CD4-positive, CD25-positive, alpha-beta regulatory T cell (primary cell): ENCODE results near the gene PYM1. TPM values are rescaled to one million over a fixed set of nuclear protein-coding genes. Genes with fewer than 3 reads are reported as not detected.
A peak's percentile ranks its signal among the peaks of the same experiment; 100 is the strongest.
"Not testable (repeated sequence)": the region's sequence is repeated elsewhere in the genome, so short reads cannot be mapped to it uniquely, and the experiment has no call there.

Experiments
- ATAC-seq, 2 donors: fragments of 150-1000 bp; cut with Tn5 transposase; one replicate each; pipeline ENCODE4 v1.10.0; 2021; ENCODE audit warnings: low read depth in 2 of 2, moderate number of reproducible peaks in 2 of 2, moderate library complexity in 1 of 2
- DNase-seq, 3 donors: peaks; one replicate each; pipeline versions ENCODE4 v3.0.0 to v3.0.0-alpha.2; 2012 to 2022; ENCODE audit warnings: mixed read lengths in 1 of 3
- H3K27ac ChIP-seq: one replicate; pipeline ENCODE4 v1.7.0; 2013; ENCODE audit warnings: mild to moderate bottlenecking, low read length; ENCODE audit not compliant: insufficient read depth, poor library complexity, severe bottlenecking
- H3K27me3 ChIP-seq: one replicate; pipeline ENCODE4 v1.7.0; 2013; ENCODE audit warnings: low read length; ENCODE audit not compliant: control insufficient read depth, insufficient read depth
- H3K36me3 ChIP-seq: one replicate; pipeline ENCODE4 v1.7.0; 2013; ENCODE audit warnings: mild to moderate bottlenecking, low read length, moderate library complexity; ENCODE audit not compliant: control insufficient read depth, insufficient read depth
- H3K4me1 ChIP-seq: 2 replicates; pipeline ENCODE4 v1.7.0; 2013; ENCODE audit warnings: mild to moderate bottlenecking, low read length; ENCODE audit not compliant: insufficient read depth, control insufficient read depth, poor library complexity, severe bottlenecking
- H3K4me3 ChIP-seq: one replicate; pipeline ENCODE4 v1.7.0; 2013; ENCODE audit warnings: low read depth, mild to moderate bottlenecking, low read length, moderate library complexity
- H3K9me3 ChIP-seq, 2 experiments: 1 replicate in 1 of 2; 2 replicates in 1 of 2; pipeline ENCODE4 v1.7.0; 2013; ENCODE audit warnings: low read length in 2 of 2, mild to moderate bottlenecking in 1 of 2, moderate library complexity in 1 of 2; ENCODE audit not compliant: control insufficient read depth in 2 of 2
- H3K27ac Mint-ChIP-seq, 3 donors: one replicate each; pipeline ENCODE4 v1.8.0; 2020 to 2022; ENCODE audit warnings: mild to moderate bottlenecking in 3 of 3, mixed read lengths in 3 of 3, moderate library complexity in 2 of 3
- H3K27me3 Mint-ChIP-seq: one replicate; pipeline ENCODE4 v1.8.0; 2022; ENCODE audit warnings: mild to moderate bottlenecking, mixed read lengths
- H3K36me3 Mint-ChIP-seq: one replicate; pipeline ENCODE4 v1.8.0; 2020; ENCODE audit warnings: mixed read lengths
- H3K4me1 Mint-ChIP-seq, 4 donors: one replicate each; pipeline ENCODE4 v1.8.0; 2020 to 2022; ENCODE audit warnings: mixed read lengths in 4 of 4, mild to moderate bottlenecking in 1 of 4
- H3K4me3 Mint-ChIP-seq, 4 donors: one replicate each; pipeline ENCODE4 v1.8.0; 2020 to 2022; ENCODE audit warnings: mild to moderate bottlenecking in 4 of 4, mixed read lengths in 4 of 4, moderate library complexity in 3 of 4
- H3K9me3 Mint-ChIP-seq, 7 donors: one replicate each; pipeline ENCODE4 v1.8.0; 2020 to 2022; ENCODE audit warnings: mixed read lengths in 7 of 7, mild to moderate bottlenecking in 3 of 7, moderate library complexity in 2 of 7
- polyA plus RNA-seq, 4 donors: library from polyadenylated mRNA; unstranded; fragments of 300-500 nt; fragmentation: Illumina TruSeq; gene quantifications; one replicate each; pipeline ENCODE4 v1.2.3, GENCODE V29; 2021
- total RNA-seq: library from RNA; stranded (reverse); gene quantifications from one replicate; pipeline ENCODE4 v1.2.3, GENCODE V29; 2022

PYM1 gene
- total and polyA plus RNA-seq, 5 donors from 2014 or later, result 34.0 to 123 (median 110) TPM

GRCh38 chr12:55919032-55919431 is 8.7 kb downstream of the PYM1 start:
- not testable (repeated sequence) for H3K9me3 ChIP-seq, H3K27me3 Mint-ChIP-seq, H3K27ac ChIP-seq, H3K9me3 Mint-ChIP-seq, H3K27me3 ChIP-seq, DNase-seq, H3K4me3 ChIP-seq, ATAC-seq
- H3K4me3 Mint-ChIP-seq, result peak overlapping the region in 1 of 4 donors; percentile 76
- H3K36me3 Mint-ChIP-seq, result peaks cover 27% of the 10 kb centered on the region
- peaks cover 26 to 71% (median 44%) of the 10 kb centered on the region in 4 donors for H3K4me1 Mint-ChIP-seq
- Histone ChIP-seq H3K4me1 (peaks cover 31% of the 10 kb centered on the region), H3K36me3 (peaks cover 24% of the 10 kb centered on the region)
- H3K27ac Mint-ChIP-seq, result peak overlapping the region in 1 of 3 donors; percentile 38

GRCh38 chr12:55915482-55915859 is 12.2 kb downstream of the PYM1 start:
- Mint-ChIP-seq H3K4me1 (peaks cover 22 to 60% (median 36%) of the 10 kb centered on the region in 4 donors), H3K9me3 (no peaks in the 10 kb centered on the region), H3K27me3 (no peaks in the 10 kb centered on the region), H3K4me3 (peak overlapping the region in 1 of 4 donors; percentile 52), H3K36me3 (peaks cover 27% of the 10 kb centered on the region), H3K27ac (peak overlapping the region; percentile 2 to 9 (median 2))
- ATAC-seq, result no peak
- H3K4me1 ChIP-seq, result peaks cover 17% of the 10 kb centered on the region
- no peaks in the 10 kb centered on the region for H3K27me3 ChIP-seq
- DNase-seq, result no peak
- peaks cover 20% of the 10 kb centered on the region for H3K36me3 ChIP-seq
- H3K9me3 ChIP-seq, result no peaks in the 10 kb centered on the region
- H3K27ac ChIP-seq, result peak overlapping the region; percentile 25
- H3K4me3 ChIP-seq, result peak overlapping the region; percentile 23

GRCh38 chr12:55912908-55913307 is 14.8 kb downstream of the PYM1 start:
- Mint-ChIP-seq H3K4me3 (no peak overlapping the region), H3K9me3 (no peaks in the 10 kb centered on the region), H3K27me3 (no peaks in the 10 kb centered on the region), H3K36me3 (peaks cover 27% of the 10 kb centered on the region), H3K27ac (peak overlapping the region; percentile 78 to 85 (median 83)), H3K4me1 (peaks cover 30 to 52% (median 32%) of the 10 kb centered on the region in 4 donors)
- no peak overlapping the region for H3K4me3 ChIP-seq
- ATAC-seq (no peak), DNase-seq (no peak)
- no peaks in the 10 kb centered on the region for H3K27me3 ChIP-seq
- H3K4me1 ChIP-seq, result peaks cover 17% of the 10 kb centered on the region
- H3K9me3 ChIP-seq, result no peaks in the 10 kb centered on the region
- H3K36me3 ChIP-seq, result peaks cover 17% of the 10 kb centered on the region
- H3K27ac ChIP-seq, result peak overlapping the region; percentile 24

GRCh38 chr12:55909513-55909884 is 18.2 kb downstream of the PYM1 start:
- peaks cover 5% of the 10 kb centered on the region for H3K4me1 ChIP-seq
- H3K9me3 Mint-ChIP-seq, result no peaks in the 10 kb centered on the region

GRCh38 chr12:55908726-55909512 is 18.8 kb downstream of the PYM1 start:
- H3K27me3 Mint-ChIP-seq, result no peaks in the 10 kb centered on the region
- no peak overlapping the region for H3K27ac ChIP-seq
- no peaks in the 10 kb centered on the region for H3K4me1 ChIP-seq
- no peaks in the 10 kb centered on the region for H3K9me3 Mint-ChIP-seq
- DNase-seq (no peak), ATAC-seq (no peak)
- H3K4me3 Mint-ChIP-seq, result peak overlapping the region in 1 of 4 donors; percentile 20
- H3K9me3 ChIP-seq, result no peaks in the 10 kb centered on the region
- peak overlapping the region; percentile 12 to 86 (median 59) for H3K27ac Mint-ChIP-seq
- no peak overlapping the region for H3K4me3 ChIP-seq
- peaks cover 12 to 21% (median 17%) of the 10 kb centered on the region in 4 donors for H3K4me1 Mint-ChIP-seq
- no peaks in the 10 kb centered on the region for H3K27me3 ChIP-seq
- H3K36me3 Mint-ChIP-seq, result peaks cover 10% of the 10 kb centered on the region
- H3K36me3 ChIP-seq, result peaks cover 13% of the 10 kb centered on the region

More at GRCh38 chr12:55909513-55909884, 18.2 kb downstream of the PYM1 start:
- H3K4me1 Mint-ChIP-seq, result peaks cover 17 to 26% (median 22%) of the 10 kb centered on the region in 4 donors
- peaks cover 13% of the 10 kb centered on the region for H3K36me3 ChIP-seq
- H3K27ac ChIP-seq, result no peak overlapping the region
- no peak for ATAC-seq
- peak overlapping the region in 1 of 4 donors; percentile 20 for H3K4me3 Mint-ChIP-seq
- H3K9me3 ChIP-seq, result no peaks in the 10 kb centered on the region
- peaks cover 15% of the 10 kb centered on the region for H3K36me3 Mint-ChIP-seq
- no peak overlapping the region for H3K4me3 ChIP-seq
- peak overlapping the region; percentile 8 to 32 (median 9) for H3K27ac Mint-ChIP-seq
- no peaks in the 10 kb centered on the region for H3K27me3 ChIP-seq
- no peaks in the 10 kb centered on the region for H3K27me3 Mint-ChIP-seq
- DNase-seq, result no peak

- no peak overlapping the region for H3K4me3 Mint-ChIP-seq
Measured at GRCh38 chr12:55906056-55906455, 21.6 kb downstream of the PYM1 start.

GRCh38 chr12:55901881-55902490 is 25.7 kb downstream of the PYM1 start:
- Histone ChIP-seq H3K36me3 (peaks cover 22% of the 10 kb centered on the region), H3K9me3 (no peaks in the 10 kb centered on the region), H3K27ac (no peak overlapping the region), H3K4me3 (no peak overlapping the region), H3K4me1 (no peaks in the 10 kb centered on the region), H3K27me3 (no peaks in the 10 kb centered on the region)
- H3K4me3 Mint-ChIP-seq, result no peak overlapping the region
- peaks cover 0 to 18% (median 9%) of the 10 kb centered on the region in 4 donors for H3K4me1 Mint-ChIP-seq
- ATAC-seq, result no peak
- no peaks in the 10 kb centered on the region for H3K9me3 Mint-ChIP-seq
- no peaks in the 10 kb centered on the region for H3K27me3 Mint-ChIP-seq
- peak overlapping the region in 2 of 3 donors; percentile 31 to 86 for H3K27ac Mint-ChIP-seq
- peaks cover 16% of the 10 kb centered on the region for H3K36me3 Mint-ChIP-seq
- DNase-seq, result no peak

More at GRCh38 chr12:55906056-55906455, 21.6 kb downstream of the PYM1 start:
- Histone ChIP-seq H3K4me1 (no peaks in the 10 kb centered on the region), H3K9me3 (no peaks in the 10 kb centered on the region), H3K27ac (no peak overlapping the region), H3K36me3 (peaks cover 23% of the 10 kb centered on the region), H3K27me3 (no peaks in the 10 kb centered on the region), H3K4me3 (no peak overlapping the region)
- Mint-ChIP-seq H3K9me3 (no peaks in the 10 kb centered on the region), H3K27ac (no peak overlapping the region), H3K4me1 (peaks cover 0 to 15% (median 10%) of the 10 kb centered on the region in 4 donors), H3K36me3 (peaks cover 16% of the 10 kb centered on the region), H3K27me3 (no peaks in the 10 kb centered on the region)
- DNase-seq (no peak), ATAC-seq (no peak)
